Activated CD8-positive, alpha-beta memory T cell treated with anti-CD3 and anti-CD28 coated beads for 36 hours (primary cell): ENCODE data around the gene LRRC56. TPM values are rescaled to one million over a fixed set of nuclear protein-coding genes. Genes with fewer than 3 reads are reported as not detected.

Experiments
- CTCF ChIA-PET: fragments of 350-600 bp; sonication (Branson Sonifier 250); formaldehyde crosslinking; loops from one replicate; lab custom pipeline; 2021; ENCODE audit warnings: antibody characterized with exemption; lab: Charles Lee
- POLR2A ChIA-PET: fragments of 350-600 bp; sonication (Branson Sonifier 250); formaldehyde crosslinking; loops from one replicate; lab custom pipeline; 2021; ENCODE audit warnings: antibody characterized with exemption; lab: Charles Lee
- total RNA-seq, 2 experiments: library from RNA; stranded (reverse); gene quantifications; one replicate each; pipeline ENCODE4 v1.2.3, GENCODE V29; 2021

LRRC56 gene
- total RNA-seq, 2 experiments from 2014 or later: 1.8 to 2.1 TPM

- CTCF ChIA-PET: interaction anchor here (1.7 kb wide), 1 partner anchor 20 kb away, joined by 11 read pairs; no protein-coding TSS in a partner anchor
- POLR2A ChIA-PET: no interaction called here
Observed at GRCh38 chr11:499201-500076, 37.9 kb upstream of the LRRC56 start.

- ChIA-PET CTCF (interaction anchor here (1.2 kb wide), 1 partner anchor 17 kb away, joined by 3 read pairs; no protein-coding TSS in a partner anchor), POLR2A (no interaction called here)
Observed at GRCh38 chr11:501001-501682, 36.2 kb upstream of the LRRC56 start.

GRCh38 chr11:501683-502287 lies 35.5 kb upstream of the LRRC56 start:
- ChIA-PET POLR2A (no interaction called here), CTCF (no interaction called here)

GRCh38 chr11:502288-503178 lies 34.8 kb upstream of the LRRC56 start:
- ChIA-PET CTCF (interaction anchor here (0.8 kb wide), 1 partner anchor 9 kb away, joined by 3 read pairs; no protein-coding TSS in a partner anchor), POLR2A (no interaction called here)

- POLR2A ChIA-PET: no interaction called here
- CTCF ChIA-PET: interaction anchor here (0.8 to 1.2 kb wide), 3 partner anchors 10 to 55 kb away, joined by 3 to 4 read pairs (median 3); no protein-coding TSS in a partner anchor
Observed at GRCh38 chr11:503179-503981, 33.9 kb upstream of the LRRC56 start.

- CTCF ChIA-PET: interaction anchor here (1.2 to 6.0 kb wide), 3 partner anchors 14 to 56 kb away, joined by 3 to 26 read pairs (median 4); no protein-coding TSS in a partner anchor
- POLR2A ChIA-PET: interaction anchor here (0.6 kb wide), 1 partner anchor 14 kb away, joined by 3 read pairs; no protein-coding TSS in a partner anchor
Observed at GRCh38 chr11:504053-504993, 33.0 kb upstream of the LRRC56 start.

- ChIA-PET CTCF (interaction anchor here (6.0 kb wide), 1 partner anchor 14 kb away, joined by 26 read pairs; no protein-coding TSS in a partner anchor), POLR2A (interaction anchor here (0.6 kb wide), 1 partner anchor 13 kb away, joined by 3 read pairs; no protein-coding TSS in a partner anchor)
Observed at GRCh38 chr11:504994-505344, 32.4 kb upstream of the LRRC56 start.

GRCh38 chr11:506238-506994 lies 30.9 kb upstream of the LRRC56 start:
- CTCF ChIA-PET: interaction anchor here (0.7 to 6.0 kb wide), 3 partner anchors 12 to 57 kb away, joined by 3 to 26 read pairs (median 10); partner anchors contain the start of gene PTDSS2
- POLR2A ChIA-PET: interaction anchor here (0.5 to 2.1 kb wide), 6 partner anchors 12 to 300 kb away, joined by 3 to 14 read pairs (median 7); partner anchors contain the start of genes HRAS, LRRC56 and PTDSS2

GRCh38 chr11:506995-507726 lies 30.2 kb upstream of the LRRC56 start, which contains the start of gene RNH1:
RNH1 (minus strand) TSS chr11:507242; CDS start chr11:502162, 5,080 bp downstream.
- ChIA-PET POLR2A (interaction anchor here (0.5 to 2.1 kb wide), 5 partner anchors 12 to 299 kb away, joined by 3 to 14 read pairs (median 7); partner anchors contain the start of genes HRAS, LRRC56 and PTDSS2), CTCF (interaction anchor here (2.0 to 6.0 kb wide), 2 partner anchors 11 to 58 kb away, joined by 10 to 26 read pairs; partner anchors contain the start of gene PTDSS2)

GRCh38 chr11:507727-508515 lies 29.4 kb upstream of the LRRC56 start:
- POLR2A ChIA-PET: no interaction called here

GRCh38 chr11:508956-509355 lies 28.4 kb upstream of the LRRC56 start:
- POLR2A ChIA-PET: no interaction called here
- CTCF ChIA-PET: interaction anchor here (6.0 kb wide), 1 partner anchor 10 kb away, joined by 26 read pairs; no protein-coding TSS in a partner anchor

More at GRCh38 chr11:507727-508515, 29.4 kb upstream of the LRRC56 start:
- CTCF ChIA-PET: interaction anchor here (2.0 to 6.0 kb wide), 2 partner anchors 11 to 59 kb away, joined by 10 to 26 read pairs; partner anchors contain the start of gene PTDSS2

- CTCF ChIA-PET: interaction anchor here (1.3 kb wide), 1 partner anchor 65 kb away, joined by 3 read pairs; no protein-coding TSS in a partner anchor
- POLR2A ChIA-PET: interaction anchor here (0.6 kb wide), 1 partner anchor 253 kb away, joined by 3 read pairs; no protein-coding TSS in a partner anchor
Observed at GRCh38 chr11:512761-513595, 24.3 kb upstream of the LRRC56 start.

- ChIA-PET POLR2A (no interaction called here), CTCF (interaction anchor here (1.3 kb wide), 1 partner anchor 67 kb away, joined by 3 read pairs; no protein-coding TSS in a partner anchor)
Observed at GRCh38 chr11:514606-515005, 22.7 kb upstream of the LRRC56 start.
